ENCODE results near the gene MUC21. TPM values are rescaled to one million over a fixed set of nuclear protein-coding genes. Genes with fewer than 3 reads are reported as not detected.

The MUC21 gene
- total RNA-seq (2014; rRNA removed; shearing (Covaris generic)) = not detected in 2 replicates

GRCh38 chr6:30983439-30983838 is at the start of gene MUC21:
Gene MUC21, plus strand, starts transcription at chr6:30983718. Its CDS starts 241 bp downstream, at chr6:30983959.
- Histone ChIP-seq H3K4me1 (replicated peaks) (0 out of 2 replicates have a peak, but pooled peaks cover 5% of the 10 kb centered on the region), H3K36me3 (no peaks in the 10 kb centered on the region), H3K4me3 (no peak within 1 kb of the TSS), H3K27me3 (replicated peaks) (0 out of 2 replicates have a peak, but pooled peaks cover 3% of the 10 kb centered on the region), H3K27ac (no peak within 1 kb of the TSS), H3K9me3 (replicated peaks) (no peaks in the 10 kb centered on the region)
- DNase-seq (ENCODE audit: low read depth in 1 of 2, low spot score in 2 of 2) = no peak

GRCh38 chr6:30935018-30935417 is 48.5 kb upstream of the MUC21 start:
- Histone ChIP-seq H3K4me3 (no peak overlapping the region), H3K27ac (no peak overlapping the region), H3K9me3 (replicated peaks) (no peaks in the 10 kb centered on the region), H3K36me3 (no peaks in the 10 kb centered on the region), H3K4me1 (replicated peaks) (no peaks in the 10 kb centered on the region), H3K27me3 (replicated peaks) (no peaks in the 10 kb centered on the region)
- DNase-seq (ENCODE audit: low read depth in 1 of 2, low spot score in 2 of 2) = no peak

- no peaks in the 10 kb centered on the region for H3K36me3 ChIP-seq
- H3K9me3 ChIP-seq (replicated peaks) = no peaks in the 10 kb centered on the region
- H3K27ac ChIP-seq = no peak overlapping the region
- H3K27me3 ChIP-seq (replicated peaks) = no peaks in the 10 kb centered on the region
- H3K4me1 ChIP-seq (replicated peaks) = peaks cover 1% of the 10 kb centered on the region
- DNase-seq (ENCODE audit: low read depth in 1 of 2, low spot score in 2 of 2) = no peak
- H3K4me3 ChIP-seq = no peak overlapping the region
These were observed 46.3 kb upstream of the MUC21 start for GRCh38 chr6:30937265-30937664.

- peaks cover 9% of the 10 kb centered on the region for H3K4me1 ChIP-seq (replicated peaks)
- no peak overlapping the region for H3K27ac ChIP-seq
- no peak for DNase-seq (ENCODE audit: low read depth in 1 of 2, low spot score in 2 of 2)
- no peaks in the 10 kb centered on the region for H3K36me3 ChIP-seq
- H3K9me3 ChIP-seq (replicated peaks) = no peaks in the 10 kb centered on the region
- no peaks in the 10 kb centered on the region for H3K27me3 ChIP-seq (replicated peaks)
- no peak overlapping the region for H3K4me3 ChIP-seq
These were observed 44.8 kb upstream of the MUC21 start for GRCh38 chr6:30938730-30939129.

GRCh38 chr6:30939473-30939872 is 44.0 kb upstream of the MUC21 start:
- H3K36me3 ChIP-seq = no peaks in the 10 kb centered on the region
- peaks cover 9% of the 10 kb centered on the region for H3K4me1 ChIP-seq (replicated peaks)
- no peak for DNase-seq (ENCODE audit: low read depth in 1 of 2, low spot score in 2 of 2)
- H3K4me3 ChIP-seq = no peak overlapping the region
- H3K27ac ChIP-seq = no peak overlapping the region
- H3K27me3 ChIP-seq (replicated peaks) = no peaks in the 10 kb centered on the region
- no peaks in the 10 kb centered on the region for H3K9me3 ChIP-seq (replicated peaks)

- no peaks in the 10 kb centered on the region for H3K27me3 ChIP-seq (replicated peaks)
- no peak within 1 kb of the TSS for H3K27ac ChIP-seq
- H3K4me3 ChIP-seq = no peak within 1 kb of the TSS
- DNase-seq (ENCODE audit: low read depth in 1 of 2, low spot score in 2 of 2) = no peak
- H3K9me3 ChIP-seq (replicated peaks) = no peaks in the 10 kb centered on the region
- no peaks in the 10 kb centered on the region for H3K36me3 ChIP-seq
- H3K4me1 ChIP-seq (replicated peaks) = peaks cover 9% of the 10 kb centered on the region
These were observed 43.0 kb upstream of the MUC21 start, which contains the start of gene MUCL3 for GRCh38 chr6:30940361-30940986. Gene MUCL3, plus strand, starts transcription at chr6:30940973. Its CDS starts 27 bp downstream, at chr6:30941000.

GRCh38 chr6:30942338-30943060 is 41.0 kb upstream of the MUC21 start:
- peak; percentile 86 to 96 for DNase-seq (ENCODE audit: low read depth in 1 of 2, low spot score in 2 of 2)
- Histone ChIP-seq H3K4me1 (replicated peaks) (peaks cover 9% of the 10 kb centered on the region), H3K27ac (no peak overlapping the region), H3K9me3 (replicated peaks) (no peaks in the 10 kb centered on the region), H3K36me3 (no peaks in the 10 kb centered on the region), H3K27me3 (replicated peaks) (no peaks in the 10 kb centered on the region), H3K4me3 (no peak overlapping the region)

- Histone ChIP-seq H3K27me3 (replicated peaks) (no peaks in the 10 kb centered on the region), H3K9me3 (replicated peaks) (no peaks in the 10 kb centered on the region), H3K4me3 (no peak overlapping the region), H3K36me3 (no peaks in the 10 kb centered on the region), H3K4me1 (replicated peaks) (peaks cover 9% of the 10 kb centered on the region), H3K27ac (no peak overlapping the region)
- DNase-seq (ENCODE audit: low read depth in 1 of 2, low spot score in 2 of 2) = no peak
These were observed 39.5 kb upstream of the MUC21 start for GRCh38 chr6:30944051-30944450.

- H3K9me3 ChIP-seq (replicated peaks) = no peaks in the 10 kb centered on the region
- peaks cover 9% of the 10 kb centered on the region for H3K4me1 ChIP-seq (replicated peaks)
- no peak overlapping the region for H3K4me3 ChIP-seq
- DNase-seq (ENCODE audit: low read depth in 1 of 2, low spot score in 2 of 2) = no peak
- no peaks in the 10 kb centered on the region for H3K27me3 ChIP-seq (replicated peaks)
- no peaks in the 10 kb centered on the region for H3K36me3 ChIP-seq
- H3K27ac ChIP-seq = no peak overlapping the region
These were observed 38.2 kb upstream of the MUC21 start for GRCh38 chr6:30945281-30945680.

- DNase-seq (ENCODE audit: low read depth in 1 of 2, low spot score in 2 of 2) = no peak
- Histone ChIP-seq H3K4me3 (no peak overlapping the region), H3K4me1 (replicated peaks) (peaks cover 8% of the 10 kb centered on the region), H3K9me3 (replicated peaks) (no peaks in the 10 kb centered on the region), H3K27ac (no peak overlapping the region), H3K27me3 (replicated peaks) (no peaks in the 10 kb centered on the region), H3K36me3 (no peaks in the 10 kb centered on the region)
These were observed 36.3 kb upstream of the MUC21 start for GRCh38 chr6:30947231-30947630.

- no peak for DNase-seq (ENCODE audit: low read depth in 1 of 2, low spot score in 2 of 2)
- H3K9me3 ChIP-seq (replicated peaks) = no peaks in the 10 kb centered on the region
- H3K4me3 ChIP-seq = no peak overlapping the region
- no peak overlapping the region for H3K27ac ChIP-seq
- H3K27me3 ChIP-seq (replicated peaks) = no peaks in the 10 kb centered on the region
- H3K36me3 ChIP-seq = no peaks in the 10 kb centered on the region
- H3K4me1 ChIP-seq (replicated peaks) = no peaks in the 10 kb centered on the region
These were observed 34.7 kb upstream of the MUC21 start for GRCh38 chr6:30948811-30949210.

GRCh38 chr6:30951907-30952469 is 31.5 kb upstream of the MUC21 start:
- H3K36me3 ChIP-seq = no peaks in the 10 kb centered on the region
- H3K27ac ChIP-seq = no peak overlapping the region
- H3K4me3 ChIP-seq = no peak overlapping the region
- H3K27me3 ChIP-seq (replicated peaks) = no peaks in the 10 kb centered on the region; the same call in 1 of the 2 replicates
- DNase-seq (ENCODE audit: low read depth in 1 of 2, low spot score in 2 of 2) = no peak
- no peaks in the 10 kb centered on the region for H3K4me1 ChIP-seq (replicated peaks)
- H3K9me3 ChIP-seq (replicated peaks) = no peaks in the 10 kb centered on the region

GRCh38 chr6:30954631-30955366 is 28.7 kb upstream of the MUC21 start:
- no peak for DNase-seq (ENCODE audit: low read depth in 1 of 2, low spot score in 2 of 2)
- Histone ChIP-seq H3K9me3 (replicated peaks) (no peaks in the 10 kb centered on the region), H3K4me1 (replicated peaks) (no peaks in the 10 kb centered on the region), H3K27me3 (replicated peaks) (no peaks in the 10 kb centered on the region; the same call in none of the 2 replicates), H3K36me3 (no peaks in the 10 kb centered on the region), H3K4me3 (no peak overlapping the region), H3K27ac (no peak overlapping the region)

Data from SJSA1 (cell line).